Activated CD4-positive, alpha-beta T cell treated with anti-CD3 and anti-CD28 coated beads, Interleukin-10, Interleukin-2, amounts not matched to agents 100 ng/mL and 50 ng/mL, durations not matched to agents 16 hours and 8 hours (primary cell): ENCODE results near the gene SGPP1.
A peak's percentile ranks its signal among the peaks of the same experiment; 100 is the strongest.
"Not testable (repeated sequence)": the region's sequence is repeated elsewhere in the genome, so short reads cannot be mapped to it uniquely, and the experiment has no call there.

Source experiments
- DNase-seq: peaks from one replicate; pipeline ENCODE4 v3.0.0-alpha.2; 2020

SGPP1 gene

GRCh38 chr14:63727736-63728728 lies at the start of gene SGPP1:
SGPP1 (minus strand) TSS chr14:63728065; CDS start chr14:63727944, 121 bp downstream.
- peak; percentile 85 for DNase-seq

- DNase-seq, result no peak
These were observed 49.2 kb upstream of the SGPP1 start for GRCh38 chr14:63777024-63777423.

- DNase-seq, result no peak
These were observed 45.6 kb upstream of the SGPP1 start for GRCh38 chr14:63773504-63773903.

- DNase-seq, result peak; percentile 51
These were observed 42.4 kb upstream of the SGPP1 start for GRCh38 chr14:63770187-63770807.

GRCh38 chr14:63766611-63767010 lies 38.7 kb upstream of the SGPP1 start:
- DNase-seq, result no peak

- no peak for DNase-seq
These were observed 36.8 kb upstream of the SGPP1 start for GRCh38 chr14:63764620-63765139.

GRCh38 chr14:63764103-63764502 lies 36.2 kb upstream of the SGPP1 start:
- DNase-seq, result no peak

- DNase-seq, result no peak
These were observed 33.7 kb upstream of the SGPP1 start for GRCh38 chr14:63761351-63762117.

GRCh38 chr14:63760014-63760413 lies 32.1 kb upstream of the SGPP1 start:
- DNase-seq, result peak; percentile 27

GRCh38 chr14:63759456-63759855 lies 31.6 kb upstream of the SGPP1 start:
- DNase-seq, result peak; percentile 53

GRCh38 chr14:63757211-63757610 lies 29.3 kb upstream of the SGPP1 start:
- no peak for DNase-seq

GRCh38 chr14:63752449-63753169 lies 24.7 kb upstream of the SGPP1 start:
- peak; percentile 18 for DNase-seq

GRCh38 chr14:63751076-63751475 lies 23.2 kb upstream of the SGPP1 start:
- not testable (repeated sequence) for DNase-seq

GRCh38 chr14:63747846-63748245 lies 20.0 kb upstream of the SGPP1 start:
- DNase-seq, result no peak

- DNase-seq, result peak; percentile 21
These were observed 18.1 kb upstream of the SGPP1 start for GRCh38 chr14:63745858-63746425.

- DNase-seq, result no peak
These were observed 17.4 kb upstream of the SGPP1 start for GRCh38 chr14:63745272-63745671.

GRCh38 chr14:63737582-63738006 lies 9.7 kb upstream of the SGPP1 start:
- peak; percentile 66 for DNase-seq

- no peak for DNase-seq
These were observed 7.9 kb upstream of the SGPP1 start for GRCh38 chr14:63735720-63736119.

- no peak for DNase-seq
These were observed 2.8 kb upstream of the SGPP1 start for GRCh38 chr14:63730659-63731058.

- peak; percentile 25 for DNase-seq
These were observed 582 bp downstream of the SGPP1 start for GRCh38 chr14:63727231-63727735.

- DNase-seq, result no peak
These were observed 1.4 kb downstream of the SGPP1 start for GRCh38 chr14:63726499-63726898.
